NCI-H82 treated with DMSO at 0.1 percent for 48 hours (cell line): ENCODE data around the gene COL18A1.

Experiments
- DNase-seq: peaks from one replicate; lab custom pipeline; 2025; ENCODE audit not compliant: unreplicated experiment; lab: John Stamatoyannopoulos, UW

Gene COL18A1

GRCh38 chr21:45401916-45402900 lies 2.8 kb upstream of the COL18A1 start:
- no peak for DNase-seq

- DNase-seq, result no peak
These were observed 1.7 kb upstream of the COL18A1 start for GRCh38 chr21:45403133-45403824.

GRCh38 chr21:45403825-45404729 lies 888 bp upstream of the COL18A1 start:
- no peak for DNase-seq

- DNase-seq, result no peak
These were observed 380 bp downstream of the COL18A1 start for GRCh38 chr21:45405271-45405818.

- no peak for DNase-seq
These were observed 1.1 kb downstream of the COL18A1 start for GRCh38 chr21:45405819-45406762.

- no peak for DNase-seq
These were observed 2.0 kb downstream of the COL18A1 start for GRCh38 chr21:45406801-45407628.

- DNase-seq, result no peak
These were observed 2.8 kb downstream of the COL18A1 start for GRCh38 chr21:45407629-45408247.

- DNase-seq, result no peak
These were observed 3.4 kb downstream of the COL18A1 start for GRCh38 chr21:45408271-45408791.

GRCh38 chr21:45408801-45409261 lies 3.9 kb downstream of the COL18A1 start:
- no peak for DNase-seq

GRCh38 chr21:45409466-45410150 lies 4.6 kb downstream of the COL18A1 start:
- no peak for DNase-seq

GRCh38 chr21:45410151-45410864 lies 5.3 kb downstream of the COL18A1 start:
- DNase-seq, result no peak

- no peak for DNase-seq
These were observed 6.2 kb downstream of the COL18A1 start for GRCh38 chr21:45410865-45411809.

GRCh38 chr21:45411810-45412206 lies 6.8 kb downstream of the COL18A1 start:
- no peak for DNase-seq

- DNase-seq, result no peak
These were observed 7.5 kb downstream of the COL18A1 start for GRCh38 chr21:45412491-45412890.

GRCh38 chr21:45412909-45413611 lies 8.1 kb downstream of the COL18A1 start:
- no peak for DNase-seq
